G401 (cell line): ENCODE results near the gene EGFL8. TPM values are rescaled to one million over a fixed set of nuclear protein-coding genes. Genes with fewer than 3 reads are reported as not detected.
"Not testable (repeated sequence)": the region's sequence is repeated elsewhere in the genome, so short reads cannot be mapped to it uniquely, and the experiment has no call there.

Experiments
- DNase-seq: peaks from one replicate; pipeline ENCODE4 v3.0.0-alpha.2; 2015; ENCODE audit warnings: low spot score
- in situ Hi-C: cut with HindIII; loops from 2 replicates; pipeline ENCODE4 v1.10.0; 2016; ENCODE audit warnings: low sequenced_read_pairs, mixed read lengths
- total RNA-seq: library from RNA; depleted of rRNA; stranded (reverse); fragments of >200 nt; shearing (Covaris generic); gene quantifications from 2 replicates; pipeline ENCODE4 v1.2.3, GENCODE V29; 2014

The EGFL8 gene
- total RNA-seq, 1 experiment from 2014 or later: 16.5 TPM

DNA sequence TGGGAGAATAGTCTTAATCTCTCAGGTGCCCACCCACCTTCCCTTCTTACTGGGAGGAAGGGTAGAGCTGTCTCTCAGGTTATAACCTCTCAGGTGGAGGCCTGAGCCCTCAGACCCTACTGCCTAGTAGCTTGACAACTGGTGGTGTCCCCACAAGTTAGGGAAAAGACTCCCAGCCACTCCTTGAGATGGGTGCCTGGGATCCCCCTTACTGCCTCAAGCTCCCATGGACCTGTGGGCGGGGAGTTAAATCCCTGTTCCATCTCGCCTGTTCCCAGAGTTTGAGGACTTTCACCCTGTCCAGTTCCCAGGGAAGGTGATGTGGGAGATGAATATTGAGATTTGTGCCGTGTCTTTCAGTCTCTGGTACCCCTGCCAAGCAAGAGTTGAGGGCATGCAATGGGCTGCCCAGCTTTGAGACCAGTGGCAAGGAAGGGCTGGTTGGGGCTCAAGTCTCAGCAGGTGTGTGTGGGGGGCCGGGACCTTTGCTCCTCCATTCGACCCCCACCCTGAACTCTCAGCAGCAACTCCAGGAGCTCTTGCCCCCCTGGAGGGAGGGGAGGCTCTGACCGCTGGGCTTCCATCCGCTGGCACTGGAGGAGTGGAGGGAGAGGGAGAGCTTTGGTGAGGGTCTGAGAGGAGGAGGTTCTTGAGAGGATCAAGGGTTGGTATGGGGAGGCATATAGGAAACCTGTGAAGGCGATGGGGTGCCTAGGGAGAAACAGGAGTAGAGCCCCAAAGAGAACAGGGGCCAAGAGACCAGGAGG lies 26.7 kb downstream of the EGFL8 start:
- in situ Hi-C loops: no loop called here
- DNase-seq: no peak

DNA sequence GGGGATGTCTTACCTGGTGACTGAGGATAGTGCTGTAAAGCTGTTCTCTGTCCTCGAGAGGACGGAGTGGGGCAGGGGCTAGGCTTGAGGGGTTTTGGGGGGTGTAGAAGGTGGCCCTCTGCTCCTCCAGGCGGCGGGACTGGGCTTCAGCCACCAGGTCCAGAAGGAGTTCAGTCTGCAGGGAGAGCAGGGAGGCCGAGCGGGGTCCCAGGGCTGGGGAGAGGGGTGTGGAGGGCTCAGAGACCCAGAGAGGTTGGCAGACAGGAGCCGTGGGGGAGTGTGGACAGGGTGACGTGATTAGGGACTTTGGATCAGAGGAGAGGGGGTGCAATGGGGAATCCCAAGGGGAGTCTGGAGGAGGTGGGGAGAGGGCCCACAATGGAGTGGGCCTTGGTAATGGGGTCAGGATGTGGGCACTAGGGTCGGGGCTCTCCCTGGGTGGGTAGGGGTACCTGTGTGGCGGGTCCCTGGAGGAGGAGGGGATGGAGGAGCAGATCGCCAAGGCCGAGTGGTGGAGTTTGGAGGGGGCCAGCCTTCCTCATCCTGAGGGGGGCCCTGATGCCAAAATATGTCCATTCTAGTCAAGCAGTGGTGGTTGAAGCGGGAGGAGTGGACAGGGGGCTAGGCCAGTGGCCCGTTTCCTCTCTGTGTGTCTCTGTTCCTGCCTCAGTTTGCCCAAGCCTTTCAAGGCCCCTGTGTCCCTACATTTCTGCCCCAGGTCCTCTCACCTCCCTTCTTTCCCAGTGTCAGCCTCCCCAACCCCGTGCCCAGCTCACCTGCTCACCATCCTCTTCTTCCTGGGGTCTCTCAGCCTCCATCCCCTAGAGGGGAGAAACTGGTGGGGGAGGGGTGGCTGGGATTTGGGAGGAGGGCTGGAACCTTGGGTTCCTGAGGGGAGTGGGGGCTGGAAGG lies 27.6 kb downstream of the EGFL8 start:
- no peak for DNase-seq
- in situ Hi-C loops: no loop called here

GRCh38 chr6:32192608-32193039 lies 28.2 kb downstream of the EGFL8 start, which contains the start of gene GPSM3:
TSS of gene GPSM3 (minus strand) at chr6:32192643. CDS start at chr6:32192513, 130 bp downstream.
- in situ Hi-C loops: no loop called here
- no peak for DNase-seq

DNA sequence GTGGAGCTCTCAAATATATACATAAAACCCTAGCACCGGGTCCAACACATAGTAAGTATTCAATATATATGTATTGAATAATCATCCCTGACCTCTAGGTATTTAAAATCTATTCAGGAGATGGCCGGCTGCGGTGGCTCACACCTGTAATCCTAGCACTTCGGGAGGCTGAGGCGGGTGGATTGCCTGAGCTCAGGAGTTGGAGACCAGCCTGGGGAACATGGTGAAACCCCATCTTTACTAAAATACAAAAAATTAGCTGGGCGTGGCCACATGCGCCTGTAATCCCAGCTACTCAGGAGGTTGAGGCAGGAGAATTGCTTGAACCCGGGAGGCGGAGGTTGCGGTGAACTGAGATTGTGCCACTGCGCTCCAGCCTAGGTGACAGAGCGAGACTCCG lies 28.7 kb downstream of the EGFL8 start:
- in situ Hi-C loops, DNase-seq: not testable (repeated sequence)

GRCh38 chr6:32194388-32194787 lies 30.0 kb downstream of the EGFL8 start:
- in situ Hi-C loops: no loop called here
- no peak for DNase-seq

GRCh38 chr6:32194825-32195651 lies 30.6 kb downstream of the EGFL8 start:
- in situ Hi-C loops: no loop called here
- DNase-seq: peak; percentile 64

DNA sequence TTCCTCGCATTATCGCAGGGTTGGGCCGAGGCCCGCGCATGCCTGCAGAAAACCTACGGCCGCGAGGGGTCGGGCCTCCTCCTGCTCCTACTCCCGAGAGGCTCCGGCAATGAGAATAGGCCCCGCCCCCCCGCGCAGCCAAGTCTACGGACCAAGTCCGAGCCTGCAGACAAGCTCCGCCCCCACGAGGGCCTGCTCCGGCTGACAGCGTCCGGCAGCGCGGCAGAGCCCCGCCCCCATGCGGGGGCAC lies 31.2 kb downstream of the EGFL8 start:
- DNase-seq: peak; percentile 100
- in situ Hi-C loops: no loop called here

GRCh38 chr6:32195902-32196681 lies 31.7 kb downstream of the EGFL8 start:
- in situ Hi-C loops: no loop called here
- DNase-seq: peak; percentile 79

- in situ Hi-C loops: no loop called here
- no peak for DNase-seq
Measured at GRCh38 chr6:32196682-32197616, 32.6 kb downstream of the EGFL8 start.

GRCh38 chr6:32198345-32198696 lies 33.9 kb downstream of the EGFL8 start:
- in situ Hi-C loops: no loop called here
- DNase-seq: no peak

GRCh38 chr6:32198866-32199265 lies 34.5 kb downstream of the EGFL8 start:
- in situ Hi-C loops: no loop called here

GRCh38 chr6:32200711-32201475 lies 36.5 kb downstream of the EGFL8 start:
- no peak for DNase-seq
- in situ Hi-C loops: no loop called here

More at GRCh38 chr6:32198866-32199265, 34.5 kb downstream of the EGFL8 start:
- DNase-seq: no peak

GRCh38 chr6:32202186-32202585 lies 37.8 kb downstream of the EGFL8 start:
- in situ Hi-C loops: no loop called here
- DNase-seq: no peak

- in situ Hi-C loops: no loop called here
Measured at GRCh38 chr6:32203426-32204267, 39.3 kb downstream of the EGFL8 start.

GRCh38 chr6:32204268-32204715 lies 39.9 kb downstream of the EGFL8 start:
- in situ Hi-C loops: no loop called here
- no peak for DNase-seq

More at GRCh38 chr6:32203426-32204267, 39.3 kb downstream of the EGFL8 start:
- no peak for DNase-seq

DNA sequence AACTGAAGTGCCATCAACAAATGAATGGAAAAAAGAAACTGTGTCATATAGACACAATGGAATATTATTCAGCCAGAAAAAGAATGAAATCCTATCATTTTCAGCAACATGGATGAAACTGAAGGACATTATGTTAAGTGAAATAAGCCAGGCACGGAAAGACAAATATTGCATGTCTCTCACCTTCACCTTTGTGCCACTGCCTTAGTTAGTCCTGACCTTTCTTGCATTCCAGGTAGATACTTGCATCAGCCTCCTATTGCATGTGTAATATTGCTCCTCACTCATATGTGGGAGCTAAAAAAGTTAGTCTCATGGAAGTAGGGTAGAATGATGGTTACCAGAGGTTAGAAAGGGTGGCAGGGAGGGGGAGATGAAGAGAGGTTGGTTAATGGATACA lies 44.6 kb downstream of the EGFL8 start:
- DNase-seq: no peak
- in situ Hi-C loops: no loop called here
